Epithelial cell of esophagus (primary cell): Measurements from ENCODE around the gene RBM12.

Experiments
- DNase-seq: peaks from one replicate; pipeline ENCODE4 v3.0.0; 2010; ENCODE audit warnings: low read depth
- H3K4me3 ChIP-seq: 2 replicates; pipeline ENCODE4 v1.5.1; 2011; ENCODE audit warnings: mild to moderate bottlenecking, low read length, control low read depth
- TF ChIP-seq, protein P1 (sequence below): IDR thresholded peaks from 2 replicates; pipeline ENCODE4 v1.5.1; 2011; ENCODE audit warnings: low read depth, mild to moderate bottlenecking, low read length, control low read depth, inconsistent platforms; ENCODE audit not compliant: insufficient read depth; ENCODE audit errors: missing control alignments

The RBM12 gene

DNA sequence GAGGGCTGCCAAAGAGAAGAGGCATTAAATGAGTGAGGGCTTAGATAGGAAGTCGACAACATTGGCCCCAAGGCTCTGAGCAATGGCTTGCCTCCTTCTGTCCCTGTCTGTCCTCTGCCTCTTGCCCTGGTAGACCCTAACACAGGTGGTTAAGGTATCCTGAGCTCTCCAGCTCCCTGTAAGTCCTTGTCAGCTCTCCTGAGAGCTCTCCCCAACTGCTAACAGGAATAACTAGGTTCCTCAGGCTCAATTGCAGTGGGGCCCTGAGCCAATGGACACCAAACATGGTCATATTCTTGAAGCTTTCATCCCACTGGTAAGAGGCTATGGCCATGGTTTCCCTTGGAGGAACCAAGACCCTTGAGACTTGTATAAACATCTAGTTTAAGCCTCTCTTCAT is 5.0 kb upstream of the RBM12 start:
- DNase-seq = no peak
- H3K4me3 ChIP-seq = no peak overlapping the region
- TF ChIP-seq, protein P1, sequence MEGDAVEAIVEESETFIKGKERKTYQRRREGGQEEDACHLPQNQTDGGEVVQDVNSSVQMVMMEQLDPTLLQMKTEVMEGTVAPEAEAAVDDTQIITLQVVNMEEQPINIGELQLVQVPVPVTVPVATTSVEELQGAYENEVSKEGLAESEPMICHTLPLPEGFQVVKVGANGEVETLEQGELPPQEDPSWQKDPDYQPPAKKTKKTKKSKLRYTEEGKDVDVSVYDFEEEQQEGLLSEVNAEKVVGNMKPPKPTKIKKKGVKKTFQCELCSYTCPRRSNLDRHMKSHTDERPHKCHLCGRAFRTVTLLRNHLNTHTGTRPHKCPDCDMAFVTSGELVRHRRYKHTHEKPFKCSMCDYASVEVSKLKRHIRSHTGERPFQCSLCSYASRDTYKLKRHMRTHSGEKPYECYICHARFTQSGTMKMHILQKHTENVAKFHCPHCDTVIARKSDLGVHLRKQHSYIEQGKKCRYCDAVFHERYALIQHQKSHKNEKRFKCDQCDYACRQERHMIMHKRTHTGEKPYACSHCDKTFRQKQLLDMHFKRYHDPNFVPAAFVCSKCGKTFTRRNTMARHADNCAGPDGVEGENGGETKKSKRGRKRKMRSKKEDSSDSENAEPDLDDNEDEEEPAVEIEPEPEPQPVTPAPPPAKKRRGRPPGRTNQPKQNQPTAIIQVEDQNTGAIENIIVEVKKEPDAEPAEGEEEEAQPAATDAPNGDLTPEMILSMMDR = no peak

GRCh38 chr20:35669221-35669620 is 4.5 kb upstream of the RBM12 start:
- no peak overlapping the region for H3K4me3 ChIP-seq
- TF ChIP-seq, protein P1 = no peak
- no peak for DNase-seq

DNA sequence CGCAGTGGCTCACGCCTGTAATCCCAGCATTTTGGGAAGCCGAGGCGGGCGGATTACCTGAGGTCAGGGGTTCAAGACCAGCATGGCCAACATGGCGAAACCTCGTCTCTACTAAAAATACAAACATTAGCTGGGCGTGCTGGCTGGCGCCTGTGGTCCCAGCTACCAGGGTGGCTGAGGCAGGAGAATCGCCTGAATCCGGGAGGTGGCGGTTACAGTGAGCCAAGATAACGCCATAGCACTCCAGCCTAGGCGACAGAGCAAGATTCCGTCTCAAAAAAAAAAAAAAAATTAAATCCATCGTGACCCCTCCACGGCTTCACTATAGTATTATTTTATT is 1.2 kb upstream of the RBM12 start:
- TF ChIP-seq, protein P1 = no peak
- H3K4me3 ChIP-seq = no peak overlapping the region
- no peak for DNase-seq

DNA sequence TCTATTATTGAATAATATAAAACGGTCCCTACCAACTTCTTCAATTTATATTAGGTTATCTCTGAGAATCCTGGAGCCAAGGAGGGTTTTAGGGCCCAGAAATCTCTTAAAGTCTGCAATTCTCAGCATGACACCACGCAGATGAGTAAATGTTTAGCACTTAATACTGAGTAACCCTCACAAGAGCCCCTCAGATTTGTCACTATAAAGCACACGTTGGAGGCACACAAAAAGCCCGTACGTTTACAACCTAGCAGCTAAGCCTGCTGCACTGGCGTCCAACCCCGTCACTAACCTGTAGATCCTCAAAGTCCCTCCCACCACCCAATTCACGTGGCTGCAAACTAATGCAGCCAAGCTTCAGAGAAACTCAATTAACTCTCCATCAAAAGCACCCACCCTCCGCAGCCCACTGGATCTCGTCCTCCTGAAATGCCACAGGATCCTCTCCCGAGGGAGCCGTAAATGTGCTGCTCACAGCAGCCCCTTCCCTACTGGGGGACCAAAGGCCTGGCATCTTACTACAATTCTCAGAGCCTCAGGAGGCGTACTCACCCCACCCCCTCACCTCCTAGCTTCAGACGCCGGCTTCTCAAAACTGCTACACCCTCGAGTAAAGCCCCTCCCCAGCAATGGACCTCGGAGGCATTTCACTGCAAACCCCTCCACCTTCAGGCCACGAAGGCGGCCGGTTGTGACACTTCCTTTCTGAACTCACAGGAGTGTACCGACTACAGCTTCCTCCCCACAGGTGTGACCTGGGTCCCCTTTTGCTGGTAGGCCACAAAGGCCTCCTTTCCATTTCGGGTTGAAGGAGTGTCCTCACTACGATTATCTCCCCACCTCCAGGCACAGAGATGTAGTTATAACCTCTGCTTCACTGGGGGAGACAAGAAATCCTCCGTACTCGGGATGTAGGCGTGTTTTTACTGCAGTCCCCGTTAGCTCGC is 909 bp downstream of the RBM12 start:
- peak; percentile 66 for DNase-seq
- peak overlapping the region; percentile 92 for H3K4me3 ChIP-seq
- TF ChIP-seq, protein P1 = no peak

DNA sequence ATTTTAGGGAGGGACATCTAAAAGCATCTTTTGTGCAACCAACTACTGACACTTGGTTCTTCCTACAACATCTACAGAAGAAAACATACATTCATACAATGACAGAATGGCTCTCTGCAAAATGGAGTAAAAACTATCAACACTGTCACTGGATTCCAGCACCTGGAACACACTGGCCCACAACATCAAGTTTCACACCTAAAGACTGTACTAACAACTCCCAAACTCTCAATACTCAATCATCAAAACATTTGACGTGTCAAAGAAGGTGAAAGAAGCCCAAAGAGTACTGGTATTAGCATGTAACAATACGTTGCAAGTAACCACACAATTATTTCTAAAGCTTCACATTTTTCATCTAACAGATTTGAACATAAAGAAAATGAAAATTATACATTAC is 2.1 kb downstream of the RBM12 start:
- no peak for DNase-seq
- peak overlapping the region; percentile 92 for H3K4me3 ChIP-seq
- TF ChIP-seq, protein P1 = no peak

- no peak for DNase-seq
- peak overlapping the region; percentile 92 for H3K4me3 ChIP-seq
- TF ChIP-seq, protein P1 = no peak
Observed at GRCh38 chr20:35661908-35662307, 2.8 kb downstream of the RBM12 start.

GRCh38 chr20:35661053-35661452 is 3.6 kb downstream of the RBM12 start:
- DNase-seq = peak; percentile 45
- TF ChIP-seq, protein P1 = no peak
- H3K4me3 ChIP-seq = no peak overlapping the region
